ENCODE results near the gene AEBP2. TPM values are rescaled to one million over a fixed set of nuclear protein-coding genes. Genes with fewer than 3 reads are reported as not detected.
"Not testable (repeated sequence)": the region's sequence is repeated elsewhere in the genome, so short reads cannot be mapped to it uniquely, and the experiment has no call there.

The AEBP2 gene
- total RNA-seq, 2 experiments from 2014 or later = 42.9 to 44.8 TPM

DNA sequence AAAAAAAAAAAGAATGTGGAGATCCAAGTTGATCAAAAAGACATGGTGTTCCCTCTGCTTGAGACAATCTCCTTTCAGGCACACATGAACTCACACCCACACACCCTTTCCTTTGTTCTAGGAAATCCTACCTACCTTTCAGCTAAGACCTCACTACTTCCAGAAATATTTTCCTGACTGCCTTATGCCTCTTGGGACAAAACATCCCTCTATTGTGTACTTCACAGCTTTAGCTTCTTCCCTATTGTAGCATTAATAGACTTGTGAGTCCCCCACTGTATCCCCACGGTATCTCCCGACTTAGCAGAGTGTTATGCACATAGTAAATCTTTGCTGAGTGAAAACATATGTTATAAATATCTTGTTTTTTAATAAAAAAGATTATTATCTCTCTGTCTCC lies 44.9 kb upstream of the AEBP2 start:
- Mint-ChIP-seq H3K27me3 (no peaks in the 10 kb centered on the region), H3K36me3 (ENCODE audit: low read depth) (no peaks in the 10 kb centered on the region), H3K4me1 (ENCODE audit: low read depth) (no peaks in the 10 kb centered on the region), H3K9me3 (no peaks in the 10 kb centered on the region), H3K27ac (no peak overlapping the region), H3K4me3 (no peak overlapping the region)
- Histone ChIP-seq H3K4me1 (ENCODE audit: insufficient read depth, low read length) (no peaks in the 10 kb centered on the region), H3K27me3 (ENCODE audit: control insufficient read depth in 1 of 2, insufficient read depth in 2 of 2, low read length in 2 of 2) (no peaks in the 10 kb centered on the region), H3K9me3 (ENCODE audit: control insufficient read depth in 1 of 2, insufficient read depth in 1 of 2, low read length in 2 of 2) (peaks cover 0 to 3% of the 10 kb centered on the region in 2 experiments), H3K36me3 (ENCODE audit: insufficient read depth, low read length) (no peaks in the 10 kb centered on the region), H3K4me3 (ENCODE audit: low read length) (no peak overlapping the region), H3K27ac (ENCODE audit: low read depth in 1 of 2, low read length in 2 of 2) (no peak overlapping the region)
- TF ChIP-seq, protein P1, sequence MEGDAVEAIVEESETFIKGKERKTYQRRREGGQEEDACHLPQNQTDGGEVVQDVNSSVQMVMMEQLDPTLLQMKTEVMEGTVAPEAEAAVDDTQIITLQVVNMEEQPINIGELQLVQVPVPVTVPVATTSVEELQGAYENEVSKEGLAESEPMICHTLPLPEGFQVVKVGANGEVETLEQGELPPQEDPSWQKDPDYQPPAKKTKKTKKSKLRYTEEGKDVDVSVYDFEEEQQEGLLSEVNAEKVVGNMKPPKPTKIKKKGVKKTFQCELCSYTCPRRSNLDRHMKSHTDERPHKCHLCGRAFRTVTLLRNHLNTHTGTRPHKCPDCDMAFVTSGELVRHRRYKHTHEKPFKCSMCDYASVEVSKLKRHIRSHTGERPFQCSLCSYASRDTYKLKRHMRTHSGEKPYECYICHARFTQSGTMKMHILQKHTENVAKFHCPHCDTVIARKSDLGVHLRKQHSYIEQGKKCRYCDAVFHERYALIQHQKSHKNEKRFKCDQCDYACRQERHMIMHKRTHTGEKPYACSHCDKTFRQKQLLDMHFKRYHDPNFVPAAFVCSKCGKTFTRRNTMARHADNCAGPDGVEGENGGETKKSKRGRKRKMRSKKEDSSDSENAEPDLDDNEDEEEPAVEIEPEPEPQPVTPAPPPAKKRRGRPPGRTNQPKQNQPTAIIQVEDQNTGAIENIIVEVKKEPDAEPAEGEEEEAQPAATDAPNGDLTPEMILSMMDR (IDR thresholded peaks at IDR 0.05) = no peak
- DNase-seq (no peak), ATAC-seq (ENCODE audit: poor library complexity) (no peak)
- ChIA-PET CTCF (no interaction called here), POLR2A (no interaction called here)
- intact Hi-C loops (cut with DNase I, micrococcal nuclease) = no loop called here

DNA sequence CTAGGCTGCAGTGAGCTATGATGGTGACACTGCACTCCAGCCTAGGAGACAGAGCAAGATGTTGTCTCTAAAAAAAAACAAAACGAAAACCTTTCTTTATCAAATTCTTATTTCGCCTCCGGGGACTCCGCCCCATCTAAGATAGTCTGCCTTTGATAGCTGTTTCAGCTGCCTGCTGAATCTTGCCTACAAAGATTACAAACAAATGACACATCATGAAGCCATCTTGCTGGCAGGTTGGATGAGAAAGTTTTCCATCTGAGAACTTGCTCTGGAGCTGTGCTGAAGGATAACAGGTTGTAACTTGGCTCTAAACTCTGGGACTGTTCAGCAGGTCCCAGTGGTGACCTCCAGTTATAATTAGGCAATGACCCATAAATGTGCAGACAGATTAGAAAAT lies 41.8 kb upstream of the AEBP2 start:
- Mint-ChIP-seq H3K4me3 (no peak overlapping the region), H3K27me3 (no peaks in the 10 kb centered on the region), H3K9me3 (no peaks in the 10 kb centered on the region), H3K4me1 (ENCODE audit: low read depth) (no peaks in the 10 kb centered on the region), H3K36me3 (ENCODE audit: low read depth) (no peaks in the 10 kb centered on the region), H3K27ac (no peak overlapping the region)
- intact Hi-C loops (cut with DNase I, micrococcal nuclease) = no loop called here
- H3K27ac ChIP-seq (ENCODE audit: low read depth in 1 of 2, low read length in 2 of 2) = no peak overlapping the region
- ChIA-PET CTCF (interaction anchor here (1.5 kb wide), 1 partner anchor 19 kb away, joined by 3 read pairs; no protein-coding TSS in a partner anchor), POLR2A (no interaction called here)
- TF ChIP-seq, protein P1 (IDR thresholded peaks at IDR 0.05) = no peak
- ATAC-seq (ENCODE audit: poor library complexity) (no peak), DNase-seq (peak in 1 of 14 experiments; percentile 0)
- no peaks in the 10 kb centered on the region for H3K27me3 ChIP-seq (ENCODE audit: control insufficient read depth in 1 of 2, insufficient read depth in 2 of 2, low read length in 2 of 2)
- H3K36me3 ChIP-seq (ENCODE audit: insufficient read depth, low read length) = no peaks in the 10 kb centered on the region
- no peaks in the 10 kb centered on the region for H3K4me1 ChIP-seq (ENCODE audit: insufficient read depth, low read length)
- H3K4me3 ChIP-seq (ENCODE audit: low read length) = no peak overlapping the region
- peaks cover 0 to 3% of the 10 kb centered on the region in 2 experiments for H3K9me3 ChIP-seq (ENCODE audit: control insufficient read depth in 1 of 2, insufficient read depth in 1 of 2, low read length in 2 of 2)

DNA sequence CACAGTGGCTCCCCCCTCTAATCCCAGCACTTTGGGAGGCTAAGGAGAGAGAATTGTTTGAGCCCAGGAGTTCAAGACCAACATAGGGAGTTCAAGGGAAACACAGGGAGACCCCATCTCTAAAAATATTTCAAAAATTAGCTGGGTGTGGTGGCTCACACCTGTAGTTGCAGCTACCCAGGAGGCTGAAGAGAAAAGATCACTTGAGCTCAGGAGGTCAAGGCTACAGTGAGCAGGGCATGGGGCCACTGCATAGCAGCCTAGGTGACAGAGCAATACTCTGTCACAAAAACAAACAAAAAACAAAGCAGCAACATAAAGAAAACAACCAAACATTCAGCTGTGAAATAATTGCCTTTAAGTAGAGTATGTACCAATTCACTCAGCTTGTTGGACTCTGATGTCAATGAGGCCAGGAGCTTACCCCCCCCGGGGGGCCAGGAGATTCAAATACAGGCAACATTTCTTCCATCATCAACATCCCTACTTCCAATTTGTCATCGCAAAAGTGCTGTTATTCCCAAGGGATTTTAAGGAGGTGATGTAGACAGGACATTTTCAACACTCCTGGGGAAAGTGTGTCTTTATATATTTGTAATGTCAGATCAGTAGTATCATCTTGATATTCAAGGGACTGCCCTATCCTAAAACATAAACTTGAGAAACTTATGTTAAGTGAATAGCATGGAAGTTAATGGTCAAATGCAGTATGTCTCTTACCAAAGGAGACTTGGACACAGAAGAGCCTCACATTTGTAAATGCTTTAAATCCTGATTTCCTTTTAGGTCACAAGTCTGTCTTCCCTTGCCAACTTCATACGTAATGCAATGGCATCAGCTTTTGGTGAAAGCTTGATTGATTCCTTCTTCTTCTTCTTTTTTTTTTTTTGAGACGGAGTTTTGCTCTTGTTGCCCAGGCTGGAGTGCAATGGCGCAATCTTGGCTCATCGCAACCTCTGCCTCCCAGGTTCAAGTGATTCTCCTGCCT lies 40.6 kb upstream of the AEBP2 start:
- Histone ChIP-seq H3K27ac (ENCODE audit: low read depth in 1 of 2, low read length in 2 of 2) (no peak overlapping the region), H3K4me1 (ENCODE audit: insufficient read depth, low read length) (peaks cover 5% of the 10 kb centered on the region), H3K36me3 (ENCODE audit: insufficient read depth, low read length) (no peaks in the 10 kb centered on the region), H3K9me3 (ENCODE audit: control insufficient read depth in 1 of 2, insufficient read depth in 1 of 2, low read length in 2 of 2) (peaks cover 0 to 10% of the 10 kb centered on the region in 2 experiments), H3K27me3 (ENCODE audit: control insufficient read depth in 1 of 2, insufficient read depth in 2 of 2, low read length in 2 of 2) (no peaks in the 10 kb centered on the region), H3K4me3 (ENCODE audit: low read length) (no peak overlapping the region)
- intact Hi-C loops (cut with DNase I, micrococcal nuclease) = no loop called here
- ChIA-PET CTCF (interaction anchor here (1.0 to 1.5 kb wide), 2 partner anchors 11 to 18 kb away, joined by 3 read pairs; no protein-coding TSS in a partner anchor), POLR2A (no interaction called here)
- Mint-ChIP-seq H3K9me3 (no peaks in the 10 kb centered on the region), H3K27ac (no peak overlapping the region), H3K4me3 (no peak overlapping the region), H3K36me3 (ENCODE audit: low read depth) (no peaks in the 10 kb centered on the region), H3K4me1 (ENCODE audit: low read depth) (no peaks in the 10 kb centered on the region), H3K27me3 (no peaks in the 10 kb centered on the region)
- ATAC-seq (ENCODE audit: poor library complexity) = no peak
- TF ChIP-seq, protein P1 (IDR thresholded peaks at IDR 0.05) = no peak
- no peak for DNase-seq

DNA sequence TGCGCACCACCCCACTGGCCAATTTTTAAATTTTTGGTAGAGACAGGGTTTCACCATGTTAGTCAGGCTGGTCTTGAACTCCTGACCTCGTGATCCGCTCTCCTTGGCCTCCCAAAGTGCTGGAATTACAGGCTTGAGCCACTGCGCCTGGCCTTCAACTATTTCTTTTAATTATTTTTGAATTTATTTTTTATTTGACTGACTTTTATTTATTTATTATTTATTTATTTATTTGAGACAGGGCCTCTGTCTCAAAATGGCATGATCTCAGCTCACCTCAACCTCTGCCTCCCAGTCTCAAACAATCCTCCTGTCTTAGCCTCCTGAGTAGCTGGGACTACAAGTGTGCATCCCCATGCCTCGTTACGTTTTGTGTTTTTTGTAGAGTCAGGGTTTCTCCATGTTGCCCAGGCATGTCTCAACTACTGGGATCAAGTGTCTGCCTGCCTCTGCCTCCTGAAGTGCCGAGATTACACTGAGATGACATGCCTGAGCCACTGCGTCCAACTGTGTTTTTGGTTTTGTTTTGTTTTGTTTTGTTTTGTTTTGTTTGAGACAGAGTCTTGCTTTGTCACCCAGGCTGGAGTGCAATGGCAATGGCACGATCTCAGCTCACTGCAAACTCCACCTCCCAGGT lies 38.5 kb upstream of the AEBP2 start:
- not testable (repeated sequence) for H3K36me3 Mint-ChIP-seq (ENCODE audit: low read depth); H3K27ac Mint-ChIP-seq; H3K4me3 Mint-ChIP-seq

More for the DNA sequence above, 38.5 kb upstream of the AEBP2 start:
- H3K27me3 Mint-ChIP-seq; CTCF ChIA-PET; H3K4me3 ChIP-seq (ENCODE audit: low read length); H3K4me1 Mint-ChIP-seq (ENCODE audit: low read depth); H3K27me3 ChIP-seq (ENCODE audit: control insufficient read depth in 1 of 2, insufficient read depth in 2 of 2, low read length in 2 of 2); H3K36me3 ChIP-seq (ENCODE audit: insufficient read depth, low read length); H3K27ac ChIP-seq (ENCODE audit: low read depth in 1 of 2, low read length in 2 of 2); ATAC-seq (ENCODE audit: poor library complexity); H3K9me3 Mint-ChIP-seq; intact Hi-C loops (cut with DNase I, micrococcal nuclease): not testable (repeated sequence)
- POLR2A ChIA-PET = interaction anchor here (0.9 kb wide), 1 partner anchor 38 kb away, joined by 5 read pairs; the partner anchor contains the start of gene AEBP2
- peaks cover 19% of the 10 kb centered on the region for H3K4me1 ChIP-seq (ENCODE audit: insufficient read depth, low read length)
- peaks cover 0 to 25% of the 10 kb centered on the region in 2 experiments for H3K9me3 ChIP-seq (ENCODE audit: control insufficient read depth in 1 of 2, insufficient read depth in 1 of 2, low read length in 2 of 2)
- DNase-seq = peak in 1 of 14 experiments; percentile 2

All from CD4-positive, alpha-beta T cell (primary cell).